Measurements from ENCODE around the gene MDH1B.

Gene MDH1B

DNA sequence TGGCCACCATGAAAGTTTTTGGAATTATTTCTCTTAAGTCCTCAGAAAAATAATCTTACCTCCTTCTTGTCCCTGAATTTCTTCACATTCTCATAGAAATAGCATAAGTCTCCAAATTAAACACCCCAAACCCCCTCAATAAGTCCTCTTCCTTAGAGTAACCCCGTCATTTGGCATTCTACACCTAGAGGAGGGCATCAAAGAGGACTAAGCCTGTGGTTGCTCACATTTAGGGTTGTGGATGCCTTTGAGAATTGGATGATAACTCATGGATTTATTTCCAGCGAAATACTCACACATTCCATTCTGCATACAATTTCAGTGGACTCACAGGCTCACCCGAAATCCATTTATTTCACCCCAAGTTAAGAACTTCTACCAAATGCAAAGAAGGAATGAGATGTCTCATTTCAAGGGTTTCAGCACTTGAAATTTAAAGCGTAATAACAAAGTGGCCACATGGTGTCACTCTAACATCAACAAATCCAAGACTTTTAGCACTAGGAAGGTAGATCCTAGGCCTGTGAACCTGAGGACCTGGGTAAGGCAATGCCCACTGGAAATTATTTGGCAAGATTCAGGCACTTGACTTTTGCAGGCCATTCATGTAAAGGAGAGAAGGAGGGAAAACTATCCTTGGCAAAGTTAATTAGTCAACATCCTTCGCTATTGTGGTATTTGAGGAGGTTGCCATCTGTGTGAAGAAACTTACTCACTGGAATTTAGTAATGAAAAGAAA is 71.6 kb downstream of the MDH1B start:
- DNase-seq (ENCODE audit: low spot score) = peak; percentile 12

DNA sequence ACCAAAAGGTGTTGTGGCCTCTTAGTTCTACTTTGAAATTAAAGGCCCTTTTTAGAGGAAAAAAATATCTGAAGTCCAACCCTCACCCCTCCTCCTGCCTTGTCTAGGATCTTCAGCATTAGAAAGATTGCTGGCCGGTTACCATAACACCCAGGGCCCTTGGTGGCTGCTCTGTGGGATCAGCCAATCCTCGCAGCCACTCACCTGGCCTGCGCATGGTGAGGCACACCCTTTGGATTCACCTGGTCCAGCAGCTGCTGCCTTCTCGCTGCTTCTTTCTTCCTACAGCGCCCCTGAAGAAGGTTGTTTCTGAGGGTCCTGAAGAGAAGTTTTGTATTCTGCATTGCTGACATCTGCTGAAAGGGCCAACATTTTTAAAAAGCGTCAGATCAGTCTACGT is 72.2 kb downstream of the MDH1B start:
- no peak for DNase-seq (ENCODE audit: low spot score)

DNA sequence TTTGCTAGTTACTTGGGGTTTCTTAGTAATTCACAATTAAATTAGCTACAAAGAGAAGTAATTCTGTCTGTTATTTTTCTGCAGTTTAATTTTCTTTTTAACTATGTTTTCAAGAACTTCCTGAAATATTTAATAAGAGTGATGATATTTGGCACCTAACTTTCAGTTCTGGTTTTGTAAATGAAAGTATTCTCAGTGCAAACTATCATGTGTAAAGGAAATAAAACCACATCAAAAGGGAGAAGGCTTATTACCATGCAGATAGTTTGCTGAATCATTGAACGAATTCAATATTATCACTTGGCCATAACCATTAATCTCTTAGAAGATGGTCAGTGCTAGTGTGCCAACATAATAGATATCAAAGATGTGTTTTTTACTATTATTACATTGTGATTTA is 76.1 kb downstream of the MDH1B start:
- no peak for DNase-seq (ENCODE audit: low spot score)

DNA sequence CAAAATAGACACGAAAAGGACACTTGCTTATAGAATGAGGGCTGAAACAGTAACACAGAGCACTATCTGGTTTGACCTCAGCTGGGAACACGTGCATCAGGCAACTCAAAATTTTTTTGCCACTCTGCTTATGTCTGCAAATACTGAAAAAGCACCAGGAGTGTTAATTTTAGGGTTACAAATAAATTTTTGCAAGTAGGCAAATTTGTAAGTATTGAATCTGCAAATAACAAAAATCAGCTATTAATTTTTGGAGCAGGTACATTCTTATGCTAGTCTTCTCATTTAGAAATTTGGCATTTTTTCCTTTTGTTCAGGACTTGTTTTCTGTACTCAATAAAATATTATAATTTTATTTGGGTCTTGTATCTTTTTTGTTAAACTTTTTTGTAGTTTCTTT is 76.7 kb downstream of the MDH1B start:
- DNase-seq (ENCODE audit: low spot score) = no peak
